ENCODE results near the gene SNX9. TPM values are rescaled to one million over a fixed set of nuclear protein-coding genes. Genes with fewer than 3 reads are reported as not detected.
"Not testable (repeated sequence)": the region's sequence is repeated elsewhere in the genome, so short reads cannot be mapped to it uniquely, and the experiment has no call there.

Gene SNX9
- total and polyA plus RNA-seq, 2 of the 4 experiments (the other 2 are of a cell fraction) = 35.3 to 41.2 TPM

- Histone ChIP-seq H3K9me3 (ENCODE audit: control insufficient read depth, insufficient read depth, low read length) (no peaks in the 10 kb centered on the region), H2AK5ac (ENCODE audit: low read depth, low read length) (no peak overlapping the region), H2BK5ac (ENCODE audit: low read depth, low read length, poor library complexity, severe bottlenecking) (no peak overlapping the region), H2AFZ (replicated peaks; ENCODE audit: low read length, poor library complexity) (no peak overlapping the region), H2BK20ac (ENCODE audit: low read depth, low read length) (no peak overlapping the region), H3K14ac (replicated peaks; ENCODE audit: low read depth, low read length) (no peak overlapping the region), H3K9ac (ENCODE audit: low read depth, low read length) (no peak overlapping the region), H2BK15ac (ENCODE audit: low read depth, low read length) (no peak overlapping the region), H2AK9ac (replicated peaks; ENCODE audit: low read depth, low read length, poor library complexity) (no peak overlapping the region), H3K4me3 (ENCODE audit: insufficient read depth, low read depth, low read length) (no peak overlapping the region), H3K27me3 (ENCODE audit: control insufficient read depth, insufficient read depth, low read length) (no peaks in the 10 kb centered on the region), H3K18ac (ENCODE audit: low read depth, low read length) (no peak overlapping the region), H3K27ac (ENCODE audit: insufficient read depth, low read length) (no peak overlapping the region), H4K91ac (ENCODE audit: insufficient read depth, low read depth, low read length) (no peak overlapping the region), H3K4me1 (ENCODE audit: control insufficient read depth, insufficient read depth, low read length) (peaks cover 3% of the 10 kb centered on the region), H3K4me2 (ENCODE audit: low read depth, low read length) (no peak overlapping the region), H4K8ac (ENCODE audit: low read depth in 2 of 2, low read length in 2 of 2) (no peak overlapping the region), H3K56ac (ENCODE audit: extremely low read depth, insufficient read depth, low read length) (no peak overlapping the region), H3K23ac (ENCODE audit: low read depth, low read length) (no peak overlapping the region), H3K4ac (ENCODE audit: low read depth, low read length) (no peak overlapping the region), H3K79me1 (ENCODE audit: low read depth in 1 of 2, low read length in 2 of 2) (no peaks in the 10 kb centered on the region), H4K20me1 (ENCODE audit: insufficient read depth, low read length) (no peaks in the 10 kb centered on the region), H3K9me1 (ENCODE audit: insufficient read depth, low read length) (0 out of 2 replicates have a peak, but pooled peaks cover 6% of the 10 kb centered on the region), H2BK120ac (ENCODE audit: low read depth, low read length) (no peak overlapping the region), H4K5ac (ENCODE audit: low read depth, low read length) (no peak overlapping the region), H3K36me3 (ENCODE audit: control insufficient read depth, insufficient read depth, low read length) (no peaks in the 10 kb centered on the region)
- DNase-seq (no peak), ATAC-seq (ENCODE audit: low read depth) (no peak)
- dilution Hi-C loops (cut with HindIII; ENCODE audit: low sequenced_read_pairs, unreplicated experiment) = no loop called here
- intact Hi-C loops (cut with micrococcal nuclease) = no loop called here
- TF ChIP-seq MAZ (IDR thresholded peaks at IDR 0.05; ENCODE audit: borderline replicate concordance, low read depth, low read length) (no peak), MAFK (IDR thresholded peaks at IDR 0.05; ENCODE audit: low read depth, low read length) (no peak)
- BruUV-seq (replicated peaks) = no TSS peak
- ChIA-PET POLR2A (ENCODE audit: unreplicated experiment) (no interaction called here), CTCF (no interaction called here)
- in situ Hi-C loops (cut with MboI; ENCODE audit: low sequenced_read_pairs) = no loop called here
- no CpG with 5 or more reads among the region's 6 CpGs for WGBS, 2 experiments (ENCODE audit: extremely low coverage in 2 of 2, insufficient read length in 1 of 2)
Observed at GRCh38 chr6:157798851-157799250, 24.2 kb upstream of the SNX9 start.

- BruUV-seq (replicated peaks); H3K27me3 ChIP-seq (ENCODE audit: control insufficient read depth, insufficient read depth, low read length); H2BK20ac ChIP-seq (ENCODE audit: low read depth, low read length); H3K4me3 ChIP-seq (ENCODE audit: insufficient read depth, low read depth, low read length); H3K36me3 ChIP-seq (ENCODE audit: control insufficient read depth, insufficient read depth, low read length); DNase-seq; ATAC-seq (ENCODE audit: low read depth); H3K4me2 ChIP-seq (ENCODE audit: low read depth, low read length); H3K4ac ChIP-seq (ENCODE audit: low read depth, low read length); H3K4me1 ChIP-seq (ENCODE audit: control insufficient read depth, insufficient read depth, low read length); H3K56ac ChIP-seq (ENCODE audit: extremely low read depth, insufficient read depth, low read length); POLR2A ChIA-PET (ENCODE audit: unreplicated experiment); H4K5ac ChIP-seq (ENCODE audit: low read depth, low read length); H3K9me3 ChIP-seq (ENCODE audit: control insufficient read depth, insufficient read depth, low read length); H4K8ac ChIP-seq (ENCODE audit: low read depth in 2 of 2, low read length in 2 of 2); H3K9me1 ChIP-seq (ENCODE audit: insufficient read depth, low read length); H3K79me1 ChIP-seq (ENCODE audit: low read depth in 1 of 2, low read length in 2 of 2); H4K91ac ChIP-seq (ENCODE audit: insufficient read depth, low read depth, low read length); dilution Hi-C loops (cut with HindIII; ENCODE audit: low sequenced_read_pairs, unreplicated experiment); H4K20me1 ChIP-seq (ENCODE audit: insufficient read depth, low read length); H2AK9ac ChIP-seq (replicated peaks; ENCODE audit: low read depth, low read length, poor library complexity); H3K18ac ChIP-seq (ENCODE audit: low read depth, low read length); CTCF ChIA-PET; H3K27ac ChIP-seq (ENCODE audit: insufficient read depth, low read length); H2AFZ ChIP-seq (replicated peaks; ENCODE audit: low read length, poor library complexity); H3K23ac ChIP-seq (ENCODE audit: low read depth, low read length); intact Hi-C loops (cut with micrococcal nuclease); H2BK5ac ChIP-seq (ENCODE audit: low read depth, low read length, poor library complexity, severe bottlenecking); H2BK120ac ChIP-seq (ENCODE audit: low read depth, low read length); H3K14ac ChIP-seq (replicated peaks; ENCODE audit: low read depth, low read length); H2AK5ac ChIP-seq (ENCODE audit: low read depth, low read length); H2BK15ac ChIP-seq (ENCODE audit: low read depth, low read length); H3K9ac ChIP-seq (ENCODE audit: low read depth, low read length); in situ Hi-C loops (cut with MboI; ENCODE audit: low sequenced_read_pairs): not testable (repeated sequence)
- no CpG with 5 or more reads among the region's 3 CpGs for WGBS, 2 experiments (ENCODE audit: extremely low coverage in 2 of 2, insufficient read length in 1 of 2)
Observed at GRCh38 chr6:157799561-157799960, 23.5 kb upstream of the SNX9 start.

All from IMR-90 (cell line).